K562 treated with DMSO at 1 percent for 12 hours (cell line): ENCODE data around the gene APOC3. TPM values are rescaled to one million over a fixed set of nuclear protein-coding genes. Genes with fewer than 3 reads are reported as not detected.

Experiments
- total RNA-seq: library from RNA; unstranded; fragments of 300-600 nt; gene quantifications from 2 replicates; pipeline ENCODE4 v1.2.3, GENCODE V29; 2022; ENCODE audit not compliant: insufficient read depth

Gene APOC3
- total RNA-seq, result not detected in 2 replicates

GRCh38 chr11:116829525-116830183, at the start of gene APOC3:
Gene APOC3 (plus strand): TSS chr11:116829907. CDS start chr11:116830583, 676 bp downstream.

GRCh38 chr11:116787786-116788486, 41.8 kb upstream of the APOC3 start, which contains the start of gene ZPR1:
Gene ZPR1 (minus strand): TSS chr11:116788023. CDS start chr11:116787990, 33 bp downstream.

GRCh38 chr11:116791813-116792143, 37.9 kb upstream of the APOC3 start, which contains the start of gene APOA5:
Gene APOA5 (minus strand): TSS chr11:116791879. CDS start chr11:116791860, 19 bp downstream.

GRCh38 chr11:116823031-116823843, 6.5 kb upstream of the APOC3 start, which contains the start of gene APOA4:
Gene APOA4 (minus strand): TSS chr11:116823304. CDS start chr11:116823191, 113 bp downstream.

GRCh38 chr11:116837231-116838091, 7.8 kb downstream of the APOC3 start, which contains the start of gene APOA1:
Gene APOA1 (minus strand): TSS chr11:116837622. CDS start chr11:116837387, 235 bp downstream.

Other genes with a start within 250 kb of the APOC3 start
- gene BUD13, start 56.9 kb upstream of the APOC3 start, total RNA-seq, result 13.7 and 21.4 TPM in 2 replicates
- gene ZPR1, start 41.9 kb upstream of the APOC3 start, total RNA-seq, result 24.5 and 24.8 TPM in 2 replicates
- gene APOA5, start 38.0 kb upstream of the APOC3 start, total RNA-seq, result not detected in 2 replicates
- gene APOA4, start 6.6 kb upstream of the APOC3 start, total RNA-seq, result not detected in 2 replicates
- not detected in 2 replicates for gene APOA1, start 7.7 kb downstream of the APOC3 start, total RNA-seq